ENCODE measurements around the gene DCP1A. TPM values are rescaled to one million over a fixed set of nuclear protein-coding genes. Genes with fewer than 3 reads are reported as not detected.
A peak's percentile ranks its signal among the peaks of the same experiment; 100 is the strongest.
"Not testable (repeated sequence)": the region's sequence is repeated elsewhere in the genome, so short reads cannot be mapped to it uniquely, and the experiment has no call there.

The DCP1A gene
- total RNA-seq, 4 donors from 2014 or later: 20.7 to 37.4 (median 27.1) TPM

- H3K27ac ChIP-seq: no peak overlapping the region
- peaks cover 0 to 54% of the 10 kb centered on the region in 2 donors for H3K36me3 ChIP-seq
- ATAC-seq: no peak
- H3K9me3 ChIP-seq: no peaks in the 10 kb centered on the region
- peaks cover 0 to 33% (median 4%) of the 10 kb centered on the region in 3 donors for H3K4me1 ChIP-seq
- H3K4me3 ChIP-seq: no peak overlapping the region
- TF ChIP-seq CTCF (IDR thresholded peaks at IDR 0.05) (no peak), EP300 (IDR thresholded peaks at IDR 0.05) (no peak), POLR2AphosphoS5 (IDR thresholded peaks at IDR 0.05) (no peak), POLR2A (IDR thresholded peaks at IDR 0.05) (no peak)
- 94 to 100% methylated on average over 1 of the region's 1 CpG for WGBS, 2 donors (ENCODE audit: low coverage in 1 of 2)
- H3K27me3 ChIP-seq: no peaks in the 10 kb centered on the region
Measured at GRCh38 chr3:53331871-53332270, 15.5 kb downstream of the DCP1A start.

- ATAC-seq: no peak
- TF ChIP-seq POLR2A (IDR thresholded peaks at IDR 0.05) (no peak), EP300 (IDR thresholded peaks at IDR 0.05) (no peak), POLR2AphosphoS5 (IDR thresholded peaks at IDR 0.05) (no peak), CTCF (IDR thresholded peaks at IDR 0.05) (no peak)
- no peak overlapping the region for H3K4me3 ChIP-seq
- peaks cover 0 to 33% (median 10%) of the 10 kb centered on the region in 3 donors for H3K4me1 ChIP-seq
- H3K36me3 ChIP-seq: peaks cover 0 to 41% of the 10 kb centered on the region in 2 donors
- 100% methylated on average over 1 of the region's 1 CpG; no CpG with 5 or more reads in 1 of the 2 donors for WGBS, 2 donors (ENCODE audit: low coverage in 1 of 2)
- H3K27ac ChIP-seq: peak overlapping the region in 1 of 4 donors; percentile 59
- no peaks in the 10 kb centered on the region for H3K9me3 ChIP-seq
- H3K27me3 ChIP-seq: no peaks in the 10 kb centered on the region
Measured at GRCh38 chr3:53329897-53330296, 17.4 kb downstream of the DCP1A start.

- no peak for TF ChIP-seq EP300 (IDR thresholded peaks at IDR 0.05)
- TF ChIP-seq POLR2A (IDR thresholded peaks at IDR 0.05): no peak
- TF ChIP-seq CTCF (IDR thresholded peaks at IDR 0.05): no peak
- TF ChIP-seq POLR2AphosphoS5 (IDR thresholded peaks at IDR 0.05): no peak
- H3K9me3 ChIP-seq: no peaks in the 10 kb centered on the region
- peak overlapping the region; percentile 49 to 60 (median 56) for H3K27ac ChIP-seq
- H3K4me3 ChIP-seq: no peak overlapping the region
- 45 to 75% methylated on average over 5 of the region's 5 CpGs for WGBS, 2 donors (ENCODE audit: low coverage in 1 of 2)
- H3K4me1 ChIP-seq: peaks cover 0 to 43% (median 13%) of the 10 kb centered on the region in 3 donors
- no peak for ATAC-seq
- peaks cover 0 to 35% of the 10 kb centered on the region in 2 donors for H3K36me3 ChIP-seq
- no peaks in the 10 kb centered on the region for H3K27me3 ChIP-seq
Measured at GRCh38 chr3:53328746-53329145, 18.6 kb downstream of the DCP1A start.

GRCh38 chr3:53327986-53328385, 19.4 kb downstream of the DCP1A start:
- H3K9me3 ChIP-seq, H3K27me3 ChIP-seq, H3K4me3 ChIP-seq, ATAC-seq: not testable (repeated sequence)
- WGBS, 2 donors (ENCODE audit: low coverage in 1 of 2): 25 to 65% methylated on average over 2 to 5 of the region's 6 CpGs
- Histone ChIP-seq H3K4me1 (peaks cover 0 to 49% (median 13%) of the 10 kb centered on the region in 3 donors), H3K36me3 (peaks cover 0 to 27% of the 10 kb centered on the region in 2 donors), H3K27ac (peak overlapping the region in 2 of 4 donors; percentile 41 to 59)

- ATAC-seq: no peak
- H3K27me3 ChIP-seq: no peaks in the 10 kb centered on the region
- H3K27ac ChIP-seq: no peak overlapping the region
- peaks cover 0 to 16% of the 10 kb centered on the region in 2 donors for H3K36me3 ChIP-seq
- 33 to 36% methylated on average over 4 to 5 of the region's 5 CpGs for WGBS, 2 donors (ENCODE audit: low coverage in 1 of 2)
- H3K4me1 ChIP-seq: peaks cover 0 to 54% (median 13%) of the 10 kb centered on the region in 3 donors
- H3K4me3 ChIP-seq: no peak overlapping the region
- no peaks in the 10 kb centered on the region for H3K9me3 ChIP-seq
- TF ChIP-seq POLR2A (IDR thresholded peaks at IDR 0.05) (no peak), POLR2AphosphoS5 (IDR thresholded peaks at IDR 0.05) (no peak), CTCF (IDR thresholded peaks at IDR 0.05) (no peak), EP300 (IDR thresholded peaks at IDR 0.05) (no peak)
Measured at GRCh38 chr3:53324105-53324504, 23.2 kb downstream of the DCP1A start.

All from gastroesophageal sphincter (tissue), 4 donors.